Gastroesophageal sphincter (tissue), 3 donors: ENCODE measurements around the gene FCER2.

Experiments
- CTCF ChIP-seq, 4 experiments: fragments of 200-600 bp in 2 of 4; fragments of 450-650 bp in 2 of 4; sonication (generic) in 1 of 4; IDR thresholded peaks; one replicate each; pipeline ENCODE4 v1.5.1; 2017 to 2019; ENCODE audit warnings: antibody characterized with exemption in 4 of 4, mild to moderate bottlenecking in 2 of 4, moderate library complexity in 2 of 4
- EP300 ChIP-seq: sonication (generic); formaldehyde crosslinking; IDR thresholded peaks from one replicate; pipeline ENCODE4 v1.6.1; 2017; ENCODE audit warnings: antibody characterized with exemption, mild to moderate bottlenecking
- POLR2A ChIP-seq, 2 donors: fragments of 450-650 bp; IDR thresholded peaks; one replicate each; pipeline ENCODE4 v1.6.1; 2017; ENCODE audit warnings: antibody characterized with exemption in 2 of 2, mild to moderate bottlenecking in 2 of 2, moderate library complexity in 1 of 2
- POLR2AphosphoS5 ChIP-seq: sonication (generic); formaldehyde crosslinking; IDR thresholded peaks from one replicate; pipeline ENCODE4 v1.6.1; 2017; ENCODE audit warnings: antibody characterized with exemption

- TF ChIP-seq CTCF (IDR thresholded peaks at IDR 0.05) (no peak), POLR2A (IDR thresholded peaks at IDR 0.05) (no peak), EP300 (no peak), POLR2AphosphoS5 (no peak)
Measured at GRCh38 chr19:7740682-7741054, 38.7 kb upstream of the FCER2 start.
